Measurements from ENCODE around the gene VMP1. TPM values are rescaled to one million over a fixed set of nuclear protein-coding genes. Genes with fewer than 3 reads are reported as not detected.

The VMP1 gene
- polyA plus RNA-seq, 1 experiment = 105 TPM

- peaks cover 19% of the 10 kb centered on the region for H3K36me3 ChIP-seq (ENCODE audit: control insufficient read depth, insufficient read depth, low read length)
These were observed 13.1 kb upstream of the VMP1 start for GRCh38 chr17:59694344-59694743.

GRCh38 chr17:59695945-59696681 lies 11.3 kb upstream of the VMP1 start:
- CTCF ChIA-PET = no interaction called here
- DNase-seq (ENCODE audit: low read depth) = no peak
- POLR2A ChIA-PET = no interaction called here
- Histone ChIP-seq H3K27me3 (ENCODE audit: control insufficient read depth, insufficient read depth, low read length) (no peaks in the 10 kb centered on the region), H3K4me3 (ENCODE audit: low read depth, low read length) (no peak overlapping the region), H3K36me3 (ENCODE audit: control insufficient read depth, insufficient read depth, low read length) (peaks cover 19% of the 10 kb centered on the region)
- no peak for TF ChIP-seq CTCF (IDR thresholded peaks at IDR 0.05; ENCODE audit: insufficient read depth, low read depth, low read length)

More at GRCh38 chr17:59694344-59694743, 13.1 kb upstream of the VMP1 start:
- H3K4me3 ChIP-seq (ENCODE audit: low read depth, low read length) = no peak overlapping the region
- no peak for TF ChIP-seq CTCF (IDR thresholded peaks at IDR 0.05; ENCODE audit: insufficient read depth, low read depth, low read length)
- no peak for DNase-seq (ENCODE audit: low read depth)
- ChIA-PET CTCF (no interaction called here), POLR2A (no interaction called here)
- no peaks in the 10 kb centered on the region for H3K27me3 ChIP-seq (ENCODE audit: control insufficient read depth, insufficient read depth, low read length)

- Histone ChIP-seq H3K27me3 (ENCODE audit: control insufficient read depth, insufficient read depth, low read length) (no peaks in the 10 kb centered on the region), H3K4me3 (ENCODE audit: low read depth, low read length) (no peak overlapping the region), H3K36me3 (ENCODE audit: control insufficient read depth, insufficient read depth, low read length) (peaks cover 19% of the 10 kb centered on the region)
- no peak for TF ChIP-seq CTCF (IDR thresholded peaks at IDR 0.05; ENCODE audit: insufficient read depth, low read depth, low read length)
- DNase-seq (ENCODE audit: low read depth) = no peak
- ChIA-PET CTCF (no interaction called here), POLR2A (no interaction called here)
These were observed 10.7 kb upstream of the VMP1 start for GRCh38 chr17:59696682-59697277.

- no peak for DNase-seq (ENCODE audit: low read depth)
- no peak for TF ChIP-seq CTCF (IDR thresholded peaks at IDR 0.05; ENCODE audit: insufficient read depth, low read depth, low read length)
- H3K36me3 ChIP-seq (ENCODE audit: control insufficient read depth, insufficient read depth, low read length) = peaks cover 19% of the 10 kb centered on the region
- no peak overlapping the region for H3K4me3 ChIP-seq (ENCODE audit: low read depth, low read length)
- ChIA-PET CTCF (no interaction called here), POLR2A (no interaction called here)
- H3K27me3 ChIP-seq (ENCODE audit: control insufficient read depth, insufficient read depth, low read length) = no peaks in the 10 kb centered on the region
These were observed 9.3 kb upstream of the VMP1 start for GRCh38 chr17:59698143-59698542.

GRCh38 chr17:59699218-59699617 lies 8.2 kb upstream of the VMP1 start:
- no peak for DNase-seq (ENCODE audit: low read depth)
- no peaks in the 10 kb centered on the region for H3K27me3 ChIP-seq (ENCODE audit: control insufficient read depth, insufficient read depth, low read length)
- no peak for TF ChIP-seq CTCF (IDR thresholded peaks at IDR 0.05; ENCODE audit: insufficient read depth, low read depth, low read length)
- peaks cover 14% of the 10 kb centered on the region for H3K36me3 ChIP-seq (ENCODE audit: control insufficient read depth, insufficient read depth, low read length)
- ChIA-PET CTCF (no interaction called here), POLR2A (no interaction called here)
- no peak overlapping the region for H3K4me3 ChIP-seq (ENCODE audit: low read depth, low read length)
